Thoracic aorta (tissue), 2 donors: ENCODE measurements around the gene PNMA1. TPM values are rescaled to one million over a fixed set of nuclear protein-coding genes. Genes with fewer than 3 reads are reported as not detected.

Experiments
- ATAC-seq: fragments of 150-250 bp; one replicate; pipeline ENCODE4 v1.8.0; 2017; ENCODE audit warnings: low read depth; ENCODE audit not compliant: insufficient number of reproducible peaks, low FRiP score
- DNase-seq: peaks from one replicate; pipeline ENCODE4 v3.0.0-alpha.2; 2020; ENCODE audit warnings: low spot score
- H3K27ac ChIP-seq, 2 donors: fragments of 200-600 bp; sonication (generic); 1 replicate in 1 of 2; 2 replicates in 1 of 2; pipeline ENCODE4 v1.5.1; 2016; ENCODE audit warnings: mild to moderate bottlenecking in 2 of 2, moderate library complexity in 2 of 2
- H3K27me3 ChIP-seq: fragments of 200-600 bp; sonication (generic); replicated peaks from 2 replicates; pipeline ENCODE4 v1.6.0; 2016; ENCODE audit warnings: mild to moderate bottlenecking; ENCODE audit not compliant: insufficient read depth
- H3K36me3 ChIP-seq: fragments of 200-600 bp; sonication (generic); one replicate; pipeline ENCODE4 v1.5.1; 2016
- H3K4me1 ChIP-seq, 2 donors: fragments of 200-600 bp; sonication (generic); 1 replicate in 1 of 2; 2 replicates in 1 of 2; pipeline versions ENCODE4 v1.5.1 to v1.6.0; 2016; ENCODE audit warnings: low read depth in 2 of 2, mild to moderate bottlenecking in 1 of 2; ENCODE audit not compliant: control insufficient read depth in 1 of 2
- H3K4me3 ChIP-seq: fragments of 200-600 bp; sonication (generic); 2 replicates; pipeline ENCODE4 v1.5.1; 2016; ENCODE audit warnings: mild to moderate bottlenecking
- H3K9me3 ChIP-seq: fragments of 200-600 bp; sonication (generic); 2 replicates; pipeline ENCODE4 v1.5.1; 2016
- total RNA-seq, 2 donors: library from RNA; depleted of rRNA; stranded (reverse); fragments of >200 nt; gene quantifications; one replicate each; pipeline versions ENCODE4 v1.1.0 to v1.2.3, GENCODE V29; 2016
- TF ChIP-seq, protein P1 (sequence below): fragments of 200-600 bp; sonication (generic); IDR thresholded peaks from one replicate; pipeline ENCODE4 v1.5.1; 2019; ENCODE audit warnings: antibody characterized with exemption

Gene PNMA1
- 10 to 100 TPM; 27.3 to 37.4 TPM for total RNA-seq

DNA sequence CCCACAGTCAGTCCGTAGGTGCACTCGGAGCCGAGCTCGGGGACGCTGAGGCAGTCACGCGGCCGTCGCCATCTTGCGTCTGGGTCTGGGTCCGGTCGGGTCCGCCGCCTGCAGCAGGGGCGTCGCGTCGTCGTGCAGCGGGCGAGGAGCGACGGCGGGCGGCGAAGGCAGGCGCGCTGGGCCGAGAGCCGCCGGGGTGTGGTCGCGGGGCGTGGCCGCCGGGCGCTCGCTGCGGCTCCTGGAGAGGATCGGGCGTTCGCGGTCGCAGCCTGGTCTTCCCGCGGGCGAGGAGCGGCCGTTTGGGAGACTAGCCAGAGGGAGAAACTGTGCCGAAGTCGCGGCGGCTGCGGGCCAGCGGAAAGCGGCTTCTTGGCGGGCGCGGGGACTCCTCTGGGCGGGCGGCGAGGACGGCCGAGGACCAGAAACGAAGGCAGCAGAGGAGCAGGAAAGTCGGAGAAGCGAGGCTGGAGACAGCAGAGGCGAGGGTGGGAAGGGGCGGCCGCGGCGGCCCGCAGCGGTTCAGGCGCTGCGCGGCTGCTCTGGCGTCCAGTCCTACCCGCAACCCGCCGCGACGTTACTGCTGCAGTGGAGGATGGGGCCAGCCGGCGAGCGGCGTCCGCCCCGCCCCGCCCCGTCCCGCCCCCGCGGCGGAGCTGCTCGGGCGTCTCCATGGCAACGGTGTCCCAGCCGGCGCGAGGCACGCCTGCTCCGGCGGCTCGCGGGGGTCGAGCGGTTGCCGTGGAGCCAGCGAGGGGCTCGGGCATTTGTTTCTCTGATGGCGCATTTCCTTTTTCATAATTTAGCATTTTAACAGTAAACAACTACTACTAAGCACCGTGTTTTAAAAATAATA, at the start of gene PNMA1:
Gene PNMA1 (minus strand): TSS at position 582 of the 853 bp plus-strand sequence. CDS start 745 bp downstream, outside the sequence.
- Histone ChIP-seq H3K9me3 (no peaks in the 10 kb centered on the region), H3K4me3 (peak within 1 kb of the TSS; percentile 97), H3K27ac (peak within 1 kb of the TSS; percentile 83 to 91), H3K4me1 (peaks cover 18 to 40% of the 10 kb centered on the region in 2 donors), H3K27me3 (no peaks in the 10 kb centered on the region), H3K36me3 (peaks cover 16% of the 10 kb centered on the region)
- ATAC-seq (peak; percentile 82), DNase-seq (peak; percentile 64)
- TF ChIP-seq, protein P1, sequence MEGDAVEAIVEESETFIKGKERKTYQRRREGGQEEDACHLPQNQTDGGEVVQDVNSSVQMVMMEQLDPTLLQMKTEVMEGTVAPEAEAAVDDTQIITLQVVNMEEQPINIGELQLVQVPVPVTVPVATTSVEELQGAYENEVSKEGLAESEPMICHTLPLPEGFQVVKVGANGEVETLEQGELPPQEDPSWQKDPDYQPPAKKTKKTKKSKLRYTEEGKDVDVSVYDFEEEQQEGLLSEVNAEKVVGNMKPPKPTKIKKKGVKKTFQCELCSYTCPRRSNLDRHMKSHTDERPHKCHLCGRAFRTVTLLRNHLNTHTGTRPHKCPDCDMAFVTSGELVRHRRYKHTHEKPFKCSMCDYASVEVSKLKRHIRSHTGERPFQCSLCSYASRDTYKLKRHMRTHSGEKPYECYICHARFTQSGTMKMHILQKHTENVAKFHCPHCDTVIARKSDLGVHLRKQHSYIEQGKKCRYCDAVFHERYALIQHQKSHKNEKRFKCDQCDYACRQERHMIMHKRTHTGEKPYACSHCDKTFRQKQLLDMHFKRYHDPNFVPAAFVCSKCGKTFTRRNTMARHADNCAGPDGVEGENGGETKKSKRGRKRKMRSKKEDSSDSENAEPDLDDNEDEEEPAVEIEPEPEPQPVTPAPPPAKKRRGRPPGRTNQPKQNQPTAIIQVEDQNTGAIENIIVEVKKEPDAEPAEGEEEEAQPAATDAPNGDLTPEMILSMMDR: no peak

- peaks cover 37 to 86% of the 10 kb centered on the region in 2 donors for H3K4me1 ChIP-seq
Observed at GRCh38 chr14:73763396-73763795, 49.2 kb upstream of the PNMA1 start.

GRCh38 chr14:73762375-73762822, 48.2 kb upstream of the PNMA1 start:
- no peaks in the 10 kb centered on the region for H3K27me3 ChIP-seq
- peaks cover 43 to 86% of the 10 kb centered on the region in 2 donors for H3K4me1 ChIP-seq
- H3K36me3 ChIP-seq: no peaks in the 10 kb centered on the region
- H3K4me3 ChIP-seq: no peak overlapping the region
- no peak for ATAC-seq
- TF ChIP-seq, protein P1: no peak
- no peaks in the 10 kb centered on the region for H3K9me3 ChIP-seq
- peak overlapping the region in 1 of 2 donors; percentile 1 for H3K27ac ChIP-seq
- no peak for DNase-seq

More at GRCh38 chr14:73763396-73763795, 49.2 kb upstream of the PNMA1 start:
- no peaks in the 10 kb centered on the region for H3K9me3 ChIP-seq
- no peak for DNase-seq
- no peak for ATAC-seq
- H3K27ac ChIP-seq: peak overlapping the region in 1 of 2 donors; percentile 72
- no peak overlapping the region for H3K4me3 ChIP-seq
- H3K36me3 ChIP-seq: no peaks in the 10 kb centered on the region
- no peaks in the 10 kb centered on the region for H3K27me3 ChIP-seq
- TF ChIP-seq, protein P1: no peak

DNA sequence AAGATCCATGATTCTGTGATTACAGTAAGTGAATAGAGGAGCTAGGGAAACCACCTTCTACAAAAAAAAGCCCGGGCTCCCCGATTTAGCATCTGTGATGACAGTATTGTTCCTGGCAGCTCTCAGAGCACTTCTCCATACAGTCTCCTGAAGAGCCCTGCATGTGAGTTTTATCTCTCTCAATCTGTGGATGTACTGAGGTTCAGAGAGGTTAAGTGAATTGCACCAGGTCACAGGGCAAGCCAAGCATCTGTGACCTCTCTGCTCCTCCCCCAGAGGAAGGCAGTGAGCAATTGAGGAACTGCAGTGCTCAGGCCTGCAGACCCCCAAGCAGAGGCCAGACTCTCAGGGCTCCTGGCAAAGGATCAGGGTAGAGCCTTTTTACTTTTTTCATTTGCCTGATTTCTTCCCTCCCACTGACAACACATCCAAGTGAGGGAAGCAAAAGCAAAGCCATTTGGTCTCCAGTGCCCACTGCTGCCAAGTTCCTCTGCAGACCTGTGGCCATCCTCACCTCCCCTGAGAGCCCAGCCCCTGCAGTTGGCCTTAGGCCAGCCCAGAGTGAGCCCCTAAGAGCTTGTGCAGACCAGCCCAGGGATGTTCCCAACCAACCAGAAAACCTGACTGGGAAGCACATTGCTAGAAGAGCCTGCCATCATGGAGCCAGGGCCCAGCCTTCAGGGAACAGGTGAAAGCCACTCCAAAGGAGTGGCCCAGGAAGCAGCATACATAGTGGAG, 47.6 kb upstream of the PNMA1 start:
- no peak for DNase-seq
- TF ChIP-seq, protein P1: no peak
- Histone ChIP-seq H3K4me1 (peaks cover 49 to 86% of the 10 kb centered on the region in 2 donors), H3K4me3 (no peak overlapping the region), H3K27me3 (no peaks in the 10 kb centered on the region), H3K36me3 (no peaks in the 10 kb centered on the region), H3K9me3 (no peaks in the 10 kb centered on the region), H3K27ac (peak overlapping the region; percentile 1 to 97)
- no peak for ATAC-seq
